ENCODE measurements around the gene LRMDA. TPM values are rescaled to one million over a fixed set of nuclear protein-coding genes. Genes with fewer than 3 reads are reported as not detected.
A peak's percentile ranks its signal among the peaks of the same experiment; 100 is the strongest.

Gene LRMDA
- total RNA-seq, 1 experiment from 2014 or later, result 0.10 TPM

- DNase-seq (ENCODE audit: low spot score), result peak; percentile 40
Measured at GRCh38 chr10:76432016-76433012, 1000.9 kb downstream of the LRMDA start.

- no peak for DNase-seq (ENCODE audit: low spot score)
Measured at GRCh38 chr10:76433161-76434005, 1002.0 kb downstream of the LRMDA start.

GRCh38 chr10:76435157-76435556 is 1003.7 kb downstream of the LRMDA start:
- DNase-seq (ENCODE audit: low spot score), result no peak

- no peak for DNase-seq (ENCODE audit: low spot score)
Measured at GRCh38 chr10:76436401-76436811, 1005.0 kb downstream of the LRMDA start.

GRCh38 chr10:76436981-76437380 is 1005.6 kb downstream of the LRMDA start:
- DNase-seq (ENCODE audit: low spot score), result no peak

GRCh38 chr10:76440426-76440825 is 1009.0 kb downstream of the LRMDA start:
- DNase-seq (ENCODE audit: low spot score), result no peak

- DNase-seq (ENCODE audit: low spot score), result no peak
Measured at GRCh38 chr10:76442113-76442512, 1010.7 kb downstream of the LRMDA start.

GRCh38 chr10:76444034-76444800 is 1012.8 kb downstream of the LRMDA start:
- no peak for DNase-seq (ENCODE audit: low spot score)

GRCh38 chr10:76447578-76447977 is 1016.2 kb downstream of the LRMDA start:
- no peak for DNase-seq (ENCODE audit: low spot score)

GRCh38 chr10:76451911-76452310 is 1020.5 kb downstream of the LRMDA start:
- DNase-seq (ENCODE audit: low spot score), result no peak

- DNase-seq (ENCODE audit: low spot score), result no peak
Measured at GRCh38 chr10:76453332-76453731, 1021.9 kb downstream of the LRMDA start.

- DNase-seq (ENCODE audit: low spot score), result no peak
Measured at GRCh38 chr10:76453997-76454396, 1022.6 kb downstream of the LRMDA start.

GRCh38 chr10:76454506-76455140 is 1023.2 kb downstream of the LRMDA start:
- DNase-seq (ENCODE audit: low spot score), result no peak

GRCh38 chr10:76456197-76456596 is 1024.8 kb downstream of the LRMDA start:
- peak; percentile 26 for DNase-seq (ENCODE audit: low spot score)

GRCh38 chr10:76459016-76459730 is 1027.7 kb downstream of the LRMDA start:
- no peak for DNase-seq (ENCODE audit: low spot score)

- DNase-seq (ENCODE audit: low spot score), result no peak
Measured at GRCh38 chr10:76461024-76461423, 1029.6 kb downstream of the LRMDA start.

GRCh38 chr10:76463111-76463510 is 1031.7 kb downstream of the LRMDA start:
- no peak for DNase-seq (ENCODE audit: low spot score)

GRCh38 chr10:76466836-76467503 is 1035.5 kb downstream of the LRMDA start:
- DNase-seq (ENCODE audit: low spot score), result no peak

- no peak for DNase-seq (ENCODE audit: low spot score)
Measured at GRCh38 chr10:76469675-76470074, 1038.3 kb downstream of the LRMDA start.
